Smooth muscle cell (in vitro differentiated cells): ENCODE results near the gene ARHGEF1. TPM values are rescaled to one million over a fixed set of nuclear protein-coding genes. Genes with fewer than 3 reads are reported as not detected.

ENCODE experiments used
- DNase-seq: peaks from one replicate; lab custom pipeline; 2025; ENCODE audit not compliant: unreplicated experiment; lab: John Stamatoyannopoulos, UW
- H2AFZ ChIP-seq: fragments of 200-600 bp; sonication (generic); 2 replicates; pipeline ENCODE4 v1.6.0; 2016; ENCODE audit warnings: antibody characterized with exemption, low read depth, mild to moderate bottlenecking
- H3F3A ChIP-seq: fragments of 200-600 bp; sonication (generic); 2 replicates; pipeline ENCODE4 v1.6.0; 2017; ENCODE audit warnings: antibody characterized with exemption, low read depth
- H3K27ac ChIP-seq: fragments of 200-600 bp; sonication (generic); 2 replicates; pipeline ENCODE4 v1.5.1; 2016; ENCODE audit warnings: low read depth, mild to moderate bottlenecking
- H3K27me3 ChIP-seq: fragments of 200-600 bp; sonication (generic); 2 replicates; pipeline ENCODE4 v1.6.1; 2016; ENCODE audit warnings: low read depth, mild to moderate bottlenecking
- H3K36me3 ChIP-seq: fragments of 200-600 bp; sonication (generic); 2 replicates; pipeline ENCODE4 v1.5.1; 2016; ENCODE audit warnings: low read depth
- H3K4me1 ChIP-seq: fragments of 200-600 bp; sonication (generic); 2 replicates; pipeline ENCODE4 v1.5.1; 2016; ENCODE audit warnings: low read depth
- H3K4me2 ChIP-seq: fragments of 200-600 bp; sonication (generic); 2 replicates; pipeline ENCODE4 v1.6.0; 2016; ENCODE audit warnings: mild to moderate bottlenecking
- H3K4me3 ChIP-seq: fragments of 200-600 bp; sonication (generic); 2 replicates; pipeline ENCODE4 v1.5.1; 2016; ENCODE audit warnings: mild to moderate bottlenecking
- H3K79me2 ChIP-seq: fragments of 200-600 bp; sonication (generic); 2 replicates; pipeline ENCODE4 v1.6.0; 2016; ENCODE audit warnings: low read depth, mild to moderate bottlenecking
- H3K9ac ChIP-seq: fragments of 200-600 bp; sonication (generic); 2 replicates; pipeline ENCODE4 v1.6.0; 2016; ENCODE audit warnings: low read depth
- H3K9me3 ChIP-seq: fragments of 200-600 bp; sonication (generic); replicated peaks from 2 replicates; pipeline ENCODE4 v1.5.1; 2016; ENCODE audit warnings: low read depth
- H4K20me1 ChIP-seq: fragments of 200-600 bp; sonication (generic); 2 replicates; pipeline ENCODE4 v1.6.0; 2016; ENCODE audit warnings: low read depth
- CTCF ChIP-seq: fragments of 200-600 bp; sonication (generic); IDR thresholded peaks from 2 replicates; pipeline ENCODE4 v1.5.1; 2017; ENCODE audit warnings: borderline replicate concordance, mild to moderate bottlenecking, antibody characterized with exemption; ENCODE audit not compliant: insufficient read depth, poor library complexity, severe bottlenecking
- WGBS: methylation state at CpG from one replicate; pipeline ENCODE4 v1.1.7; 2016; ENCODE audit warnings: low lambda C conversion rate; 5-methylcytosine and 5-hydroxymethylcytosine counted together
- polyA plus RNA-seq: library from polyadenylated mRNA; unstranded; fragments of >200 nt; fragmentation: Nextera tagmentation; extraction: Ambion mirVana; gene quantifications from 2 replicates; pipeline ENCODE4 v1.2.1, GENCODE V29; 2016
- total RNA-seq: library from RNA; depleted of rRNA; stranded (reverse); fragments of >200 nt; gene quantifications from 2 replicates; pipeline ENCODE4 v1.2.3, GENCODE V29; 2014

The ARHGEF1 gene
- total and polyA plus RNA-seq, 2 experiments from 2014 or later, result 24.3 to 69.6 TPM

DNA sequence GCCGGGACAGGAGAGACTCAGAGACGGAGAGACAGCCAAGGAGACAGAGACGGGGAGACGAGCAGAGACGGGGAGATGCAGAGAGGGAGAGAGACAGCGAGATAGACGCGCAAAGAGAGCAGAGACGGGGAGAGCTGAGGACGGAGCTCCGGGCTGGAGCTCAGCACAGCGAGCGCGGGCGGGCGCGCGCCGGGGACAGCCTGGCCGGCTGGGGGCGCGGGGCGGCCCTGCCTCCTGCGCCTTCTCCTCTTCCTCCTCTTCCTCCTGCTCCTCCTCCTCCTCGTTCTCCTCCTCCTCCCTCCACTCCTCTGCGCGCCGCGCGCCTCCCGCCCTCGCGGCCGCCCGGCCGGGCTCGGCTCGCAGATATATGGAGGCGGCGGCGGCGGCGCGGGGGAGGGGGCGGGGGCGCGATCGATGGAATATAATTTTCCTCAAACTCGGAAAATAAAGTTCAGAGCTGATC lies 45.3 kb downstream of the ARHGEF1 start, which contains the start of gene ERFL:
TSS of gene ERFL (minus strand) at position 229 of the 463 bp plus-strand sequence. CDS start 15,530 bp downstream, outside the sequence.
- H3K4me2 ChIP-seq, result peak within 1 kb of the TSS; percentile 90
- H3K27ac ChIP-seq, result no peak within 1 kb of the TSS
- no peaks in the 10 kb centered on the region for H3K9me3 ChIP-seq
- DNase-seq, result no peak
- H3K9ac ChIP-seq, result no peak within 1 kb of the TSS
- H4K20me1 ChIP-seq, result peaks cover 5% of the 10 kb centered on the region
- H3F3A ChIP-seq, result no peaks in the 10 kb centered on the region
- H3K4me3 ChIP-seq, result peak within 1 kb of the TSS; percentile 61
- H3K4me1 ChIP-seq, result no peaks in the 10 kb centered on the region
- no peaks in the 10 kb centered on the region for H3K79me2 ChIP-seq
- H3K36me3 ChIP-seq, result no peaks in the 10 kb centered on the region
- TF ChIP-seq CTCF, result no peak
- H2AFZ ChIP-seq, result no peak within 1 kb of the TSS
- WGBS, result 2% methylated on average over 10 of the region's 49 CpGs
- H3K27me3 ChIP-seq, result peaks cover 94% of the 10 kb centered on the region

- Histone ChIP-seq H3K4me3 (peak overlapping the region; percentile 61), H4K20me1 (peaks cover 5% of the 10 kb centered on the region), H3K4me2 (peak overlapping the region; percentile 90), H3K79me2 (no peaks in the 10 kb centered on the region), H3K4me1 (no peaks in the 10 kb centered on the region), H3K27me3 (peaks cover 99% of the 10 kb centered on the region), H3K36me3 (no peaks in the 10 kb centered on the region), H3F3A (no peaks in the 10 kb centered on the region), H2AFZ (no peak overlapping the region), H3K9ac (no peak overlapping the region), H3K9me3 (no peaks in the 10 kb centered on the region), H3K27ac (no peak overlapping the region)
- no peak for DNase-seq
- 20% methylated on average over 19 of the region's 29 CpGs for WGBS
- no peak for TF ChIP-seq CTCF
Measured at GRCh38 chr19:41928754-41929535, 46.0 kb downstream of the ARHGEF1 start.

DNA sequence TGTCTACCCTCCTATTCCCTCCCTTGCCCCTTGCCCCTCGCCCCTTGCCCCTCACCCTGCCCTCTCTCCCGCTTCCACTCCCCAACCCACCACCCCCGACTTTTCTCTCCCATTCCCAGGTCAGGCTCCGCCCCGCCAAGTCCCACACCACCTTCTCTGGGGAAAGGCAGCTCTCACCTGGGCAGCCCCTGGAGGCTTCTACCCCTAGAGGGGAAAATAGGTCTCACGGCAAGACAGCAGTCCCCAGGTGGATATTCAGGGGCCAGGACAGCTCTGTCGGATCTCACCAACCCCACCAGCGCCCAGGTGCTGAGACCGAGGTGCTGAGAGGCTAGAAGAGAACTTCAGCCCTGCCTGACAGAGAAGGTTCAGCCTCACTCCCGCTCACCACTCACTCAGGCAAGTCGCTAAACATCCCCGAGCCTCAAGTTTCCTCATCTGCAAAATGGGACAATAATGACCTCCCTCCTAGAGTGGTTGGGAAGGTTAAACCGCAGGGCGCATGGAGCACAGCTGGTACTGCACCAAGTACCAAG lies 46.6 kb downstream of the ARHGEF1 start:
- Histone ChIP-seq H3K4me3 (no peak overlapping the region), H4K20me1 (peaks cover 5% of the 10 kb centered on the region), H3K9me3 (no peaks in the 10 kb centered on the region), H3K36me3 (no peaks in the 10 kb centered on the region), H2AFZ (no peak overlapping the region), H3K9ac (no peak overlapping the region), H3K27ac (no peak overlapping the region), H3K79me2 (no peaks in the 10 kb centered on the region), H3K27me3 (peaks cover 99% of the 10 kb centered on the region), H3F3A (no peaks in the 10 kb centered on the region), H3K4me1 (no peaks in the 10 kb centered on the region), H3K4me2 (no peak overlapping the region)
- TF ChIP-seq CTCF, result no peak
- 34% methylated on average over 12 of the region's 14 CpGs for WGBS
- no peak for DNase-seq
